Hepatocyte (in vitro differentiated cells): ENCODE measurements around the gene COMMD2.

ENCODE experiments used
- EZH2phosphoT487 ChIP-seq: fragments of 200-600 bp; sonication (generic); IDR thresholded peaks from one replicate; pipeline ENCODE4 v1.6.1; 2018; ENCODE audit warnings: antibody characterized with exemption, mild to moderate bottlenecking, low read depth, moderate library complexity; ENCODE audit not compliant: unreplicated experiment, severe bottlenecking
- TF ChIP-seq, protein P1 (sequence below): fragments of 200-600 bp; sonication (generic); IDR thresholded peaks from 2 replicates; pipeline ENCODE4 v1.5.1; 2016; ENCODE audit warnings: antibody characterized with exemption, mild to moderate bottlenecking; ENCODE audit not compliant: poor library complexity

DNA sequence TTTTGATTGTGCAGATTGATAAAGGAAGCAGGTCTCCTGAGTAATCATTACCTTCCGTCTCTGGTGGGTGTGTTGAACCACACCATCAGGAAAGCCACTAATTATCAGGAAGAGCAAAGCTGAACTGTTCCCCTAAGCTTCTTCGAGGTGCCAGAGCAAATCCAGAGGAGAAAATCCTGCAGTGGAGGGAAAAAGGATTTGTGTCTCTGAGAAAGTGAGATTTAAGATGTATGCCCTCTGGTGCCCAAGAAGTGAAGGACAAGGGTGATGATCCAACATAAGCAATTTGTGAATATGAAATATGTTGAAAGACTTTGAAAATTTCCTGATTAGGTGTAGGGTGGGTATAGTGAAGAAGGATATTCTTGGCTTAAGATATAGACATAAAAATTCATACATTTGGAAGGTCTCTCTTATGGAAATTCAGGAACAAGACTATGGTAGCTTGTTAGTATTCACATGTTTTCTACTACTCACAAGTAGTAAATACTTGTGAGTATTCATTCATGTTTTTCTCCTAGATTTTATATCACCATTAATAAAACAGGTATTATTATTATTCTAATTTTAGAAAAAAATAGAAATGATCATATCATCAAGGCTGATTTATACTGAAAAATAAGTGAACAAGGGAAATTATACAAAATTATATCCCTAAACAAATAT is 34.8 kb downstream of the COMMD2 start:
- TF ChIP-seq, protein P1, sequence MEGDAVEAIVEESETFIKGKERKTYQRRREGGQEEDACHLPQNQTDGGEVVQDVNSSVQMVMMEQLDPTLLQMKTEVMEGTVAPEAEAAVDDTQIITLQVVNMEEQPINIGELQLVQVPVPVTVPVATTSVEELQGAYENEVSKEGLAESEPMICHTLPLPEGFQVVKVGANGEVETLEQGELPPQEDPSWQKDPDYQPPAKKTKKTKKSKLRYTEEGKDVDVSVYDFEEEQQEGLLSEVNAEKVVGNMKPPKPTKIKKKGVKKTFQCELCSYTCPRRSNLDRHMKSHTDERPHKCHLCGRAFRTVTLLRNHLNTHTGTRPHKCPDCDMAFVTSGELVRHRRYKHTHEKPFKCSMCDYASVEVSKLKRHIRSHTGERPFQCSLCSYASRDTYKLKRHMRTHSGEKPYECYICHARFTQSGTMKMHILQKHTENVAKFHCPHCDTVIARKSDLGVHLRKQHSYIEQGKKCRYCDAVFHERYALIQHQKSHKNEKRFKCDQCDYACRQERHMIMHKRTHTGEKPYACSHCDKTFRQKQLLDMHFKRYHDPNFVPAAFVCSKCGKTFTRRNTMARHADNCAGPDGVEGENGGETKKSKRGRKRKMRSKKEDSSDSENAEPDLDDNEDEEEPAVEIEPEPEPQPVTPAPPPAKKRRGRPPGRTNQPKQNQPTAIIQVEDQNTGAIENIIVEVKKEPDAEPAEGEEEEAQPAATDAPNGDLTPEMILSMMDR: peak; percentile 80
- TF ChIP-seq EZH2phosphoT487: no peak
